Measurements from ENCODE around the gene SLC5A1. TPM values are rescaled to one million over a fixed set of nuclear protein-coding genes. Genes with fewer than 3 reads are reported as not detected.

The SLC5A1 gene
- total RNA-seq, 1 experiment from 2014 or later, result not detected

- no peaks in the 10 kb centered on the region for H3K36me3 ChIP-seq (ENCODE audit: low read depth, low read length)
- H3K9me2 ChIP-seq (replicated peaks; ENCODE audit: low read length), result no peaks in the 10 kb centered on the region
- H3K27ac ChIP-seq (ENCODE audit: low read length), result no peak overlapping the region
- DNase-seq (no peak), ATAC-seq (no peak)
- no peaks in the 10 kb centered on the region for H3K4me1 ChIP-seq (ENCODE audit: insufficient read depth, low read length)
- no peak overlapping the region for H3K9ac ChIP-seq (ENCODE audit: low read length)
- intact Hi-C loops (cut with micrococcal nuclease), result no loop called here
- no peak overlapping the region for H3K4me3 ChIP-seq (ENCODE audit: low read length)
- H3F3A ChIP-seq (ENCODE audit: low read length, unreplicated experiment), result no peaks in the 10 kb centered on the region
- no TSS peak for BruUV-seq (replicated peaks)
- no peaks in the 10 kb centered on the region for H4K20me1 ChIP-seq (ENCODE audit: low read length)
- ChIA-PET CTCF (no interaction called here), POLR2A (ENCODE audit: unreplicated experiment) (no interaction called here)
- H3K9me3 ChIP-seq (ENCODE audit: low read length), result peaks cover 10% of the 10 kb centered on the region; the same call in 1 of the 2 replicates
- H3K4me2 ChIP-seq (ENCODE audit: low read length), result no peak overlapping the region
- H2AFZ ChIP-seq (ENCODE audit: low read length), result no peak overlapping the region
- no peaks in the 10 kb centered on the region for H3K79me2 ChIP-seq (ENCODE audit: low read length)
- no peaks in the 10 kb centered on the region for H3K27me3 ChIP-seq (ENCODE audit: low read length)
- no peak for TF ChIP-seq EZH2 (IDR thresholded peaks at IDR 0.05; ENCODE audit: low read length, unreplicated experiment)
- TF ChIP-seq EZH2phosphoT487 (IDR thresholded peaks at IDR 0.05; ENCODE audit: borderline replicate concordance, low read length), result no peak
- no peak for TF ChIP-seq CTCF (conservative IDR thresholded peaks at IDR 0.05; ENCODE audit: low read depth, low read length)
These were observed 29.9 kb upstream of the SLC5A1 start for GRCh38 chr22:32013200-32013599.

GRCh38 chr22:32016081-32016480 is 27.0 kb upstream of the SLC5A1 start:
- Histone ChIP-seq H3K4me2 (ENCODE audit: low read length) (no peak overlapping the region), H3K4me1 (ENCODE audit: insufficient read depth, low read length) (peaks cover 11% of the 10 kb centered on the region), H3K4me3 (ENCODE audit: low read length) (no peak overlapping the region), H3F3A (ENCODE audit: low read length, unreplicated experiment) (no peaks in the 10 kb centered on the region), H3K9me2 (replicated peaks; ENCODE audit: low read length) (no peaks in the 10 kb centered on the region), H3K27me3 (ENCODE audit: low read length) (no peaks in the 10 kb centered on the region), H4K20me1 (ENCODE audit: low read length) (no peaks in the 10 kb centered on the region), H3K9me3 (ENCODE audit: low read length) (peaks cover 10% of the 10 kb centered on the region; the same call in 1 of the 2 replicates), H3K9ac (ENCODE audit: low read length) (no peak overlapping the region), H3K36me3 (ENCODE audit: low read depth, low read length) (no peaks in the 10 kb centered on the region), H2AFZ (ENCODE audit: low read length) (no peak overlapping the region), H3K27ac (ENCODE audit: low read length) (no peak overlapping the region), H3K79me2 (ENCODE audit: low read length) (no peaks in the 10 kb centered on the region)
- ChIA-PET POLR2A (ENCODE audit: unreplicated experiment) (no interaction called here), CTCF (no interaction called here)
- intact Hi-C loops (cut with micrococcal nuclease), result no loop called here
- no TSS peak for BruUV-seq (replicated peaks)
- ATAC-seq (no peak), DNase-seq (no peak)
- TF ChIP-seq EZH2 (IDR thresholded peaks at IDR 0.05; ENCODE audit: low read length, unreplicated experiment) (no peak), CTCF (conservative IDR thresholded peaks at IDR 0.05; ENCODE audit: low read depth, low read length) (no peak), EZH2phosphoT487 (IDR thresholded peaks at IDR 0.05; ENCODE audit: borderline replicate concordance, low read length) (no peak)

GRCh38 chr22:32018056-32018455 is 25.0 kb upstream of the SLC5A1 start:
- Histone ChIP-seq H3K4me3 (ENCODE audit: low read length) (no peak overlapping the region), H2AFZ (ENCODE audit: low read length) (no peak overlapping the region), H3K9me3 (ENCODE audit: low read length) (peaks cover 9% of the 10 kb centered on the region; the same call in 1 of the 2 replicates), H3K27me3 (ENCODE audit: low read length) (no peaks in the 10 kb centered on the region), H3K79me2 (ENCODE audit: low read length) (no peaks in the 10 kb centered on the region), H4K20me1 (ENCODE audit: low read length) (no peaks in the 10 kb centered on the region), H3K4me1 (ENCODE audit: insufficient read depth, low read length) (peaks cover 11% of the 10 kb centered on the region), H3K4me2 (ENCODE audit: low read length) (no peak overlapping the region), H3F3A (ENCODE audit: low read length, unreplicated experiment) (no peaks in the 10 kb centered on the region), H3K36me3 (ENCODE audit: low read depth, low read length) (no peaks in the 10 kb centered on the region), H3K9me2 (replicated peaks; ENCODE audit: low read length) (no peaks in the 10 kb centered on the region), H3K27ac (ENCODE audit: low read length) (no peak overlapping the region), H3K9ac (ENCODE audit: low read length) (no peak overlapping the region)
- TF ChIP-seq EZH2 (IDR thresholded peaks at IDR 0.05; ENCODE audit: low read length, unreplicated experiment) (no peak), EZH2phosphoT487 (IDR thresholded peaks at IDR 0.05; ENCODE audit: borderline replicate concordance, low read length) (no peak), CTCF (conservative IDR thresholded peaks at IDR 0.05; ENCODE audit: low read depth, low read length) (no peak)
- intact Hi-C loops (cut with micrococcal nuclease), result no loop called here
- POLR2A ChIA-PET (ENCODE audit: unreplicated experiment), result no interaction called here
- CTCF ChIA-PET, result no interaction called here
- ATAC-seq (no peak), DNase-seq (no peak)
- no TSS peak for BruUV-seq (replicated peaks)
